ENCODE results near the gene CFAP410.

GRCh38 chr21:44347911-44348451 is 8.8 kb upstream of the CFAP410 start:
- TF ChIP-seq ZUFSP (CRISPR knock-in tag; IDR thresholded peaks at IDR 0.05; ENCODE audit: borderline replicate concordance) (no peak), ZNF232 (CRISPR knock-in tag; IDR thresholded peaks at IDR 0.05; ENCODE audit: borderline replicate concordance) (no peak), ZSCAN22 (CRISPR knock-in tag; IDR thresholded peaks at IDR 0.05) (no peak), DMTF1 (CRISPR knock-in tag; IDR thresholded peaks at IDR 0.05) (no peak), SAFB2 (CRISPR knock-in tag; IDR thresholded peaks at IDR 0.05; ENCODE audit: borderline replicate concordance, low read depth) (no peak), ZNF468 (CRISPR knock-in tag; IDR thresholded peaks at IDR 0.05) (no peak), IRX3 (CRISPR knock-in tag; IDR thresholded peaks at IDR 0.05; ENCODE audit: borderline replicate concordance, low read depth) (no peak), AFF4 (CRISPR knock-in tag; IDR thresholded peaks at IDR 0.05) (no peak), SOX6 (IDR thresholded peaks at IDR 0.05) (no peak), SOX6 (CRISPR knock-in tag; IDR thresholded peaks at IDR 0.05) (no peak), NONO (IDR thresholded peaks at IDR 0.05) (no peak), NONO (CRISPR knock-in tag; conservative IDR thresholded peaks at IDR 0.05) (no peak), CBX2 (IDR thresholded peaks at IDR 0.05; ENCODE audit: low read depth, low read length) (no peak), CBX2 (CRISPR knock-in tag; IDR thresholded peaks at IDR 0.05; ENCODE audit: low read depth) (no peak), ZBTB3 (CRISPR knock-in tag; IDR thresholded peaks at IDR 0.05; ENCODE audit: borderline replicate concordance, low read depth) (no peak), ZKSCAN8 (CRISPR knock-in tag; IDR thresholded peaks at IDR 0.05; ENCODE audit: borderline replicate concordance) (no peak), ESRRA (CRISPR knock-in tag; IDR thresholded peaks at IDR 0.05; ENCODE audit: low read depth) (no peak)
